ENCODE measurements around the gene REST.

Gene REST

GRCh38 chr4:56979421-56980072, 71.8 kb downstream of the REST start:
- DNase-seq, result peak; percentile 51

GRCh38 chr4:56981795-56982201, 74.1 kb downstream of the REST start:
- DNase-seq, result peak; percentile 5

GRCh38 chr4:56986192-56986591, 78.5 kb downstream of the REST start:
- no peak for DNase-seq

DNA sequence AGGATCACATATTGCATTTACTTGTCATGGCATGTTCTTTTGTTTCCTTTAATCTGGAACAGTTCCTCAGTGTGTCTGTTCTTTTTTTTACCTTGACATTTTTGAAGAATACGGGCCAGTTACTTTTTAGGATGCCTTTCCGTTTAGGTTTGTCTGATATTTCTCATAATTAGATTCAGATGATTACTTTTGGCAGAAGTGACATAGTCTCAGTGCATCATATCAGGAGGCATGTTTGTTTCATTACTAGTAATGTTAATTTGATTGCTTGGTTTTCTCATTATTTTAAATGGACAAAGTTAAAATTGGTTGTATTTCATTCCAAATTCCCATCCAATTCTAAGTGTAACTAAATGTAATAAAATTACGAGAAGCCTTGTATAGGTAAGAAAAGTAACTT, 79.3 kb downstream of the REST start:
- DNase-seq, result no peak

GRCh38 chr4:56990109-56990905, 82.6 kb downstream of the REST start:
- DNase-seq, result no peak

GRCh38 chr4:56995525-56995924, 87.8 kb downstream of the REST start:
- DNase-seq, result no peak

- DNase-seq, result no peak
Observed at GRCh38 chr4:56999751-57000150, 92.1 kb downstream of the REST start.

DNA sequence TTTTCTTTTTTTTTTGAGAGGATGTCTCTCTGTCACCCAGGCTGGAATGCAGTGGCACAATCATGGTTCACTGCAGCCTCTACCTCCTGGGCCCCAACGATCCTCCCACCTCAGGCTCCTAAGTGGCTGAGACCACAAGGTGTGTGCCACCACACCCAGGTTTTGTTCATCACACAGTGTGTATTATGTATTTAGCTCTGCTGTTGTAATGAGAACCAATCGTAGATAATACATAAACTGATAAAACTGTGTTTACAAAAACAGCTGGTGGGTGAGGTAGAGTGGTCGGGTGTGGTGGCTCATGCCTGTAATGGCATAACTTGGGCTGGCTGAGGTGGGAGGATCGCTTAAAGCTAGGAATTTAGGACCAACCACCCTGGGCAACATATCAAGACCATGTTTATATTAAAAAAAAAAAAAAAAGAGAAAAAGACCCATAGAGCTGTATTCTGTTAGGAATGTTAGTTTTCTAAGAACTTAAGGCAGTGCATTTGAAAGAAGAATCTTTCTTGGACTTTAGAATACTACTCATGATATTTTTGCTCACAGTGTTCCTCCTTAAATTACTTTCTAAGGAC, 105.9 kb downstream of the REST start:
- DNase-seq, result no peak

All from CD4-positive, alpha-beta T cell treated with Interleukin-12 subunit alpha and Interleukin-12 subunit beta, for 1 hour (primary cell).